ENCODE data around the gene PDE6C.

Gene PDE6C

DNA sequence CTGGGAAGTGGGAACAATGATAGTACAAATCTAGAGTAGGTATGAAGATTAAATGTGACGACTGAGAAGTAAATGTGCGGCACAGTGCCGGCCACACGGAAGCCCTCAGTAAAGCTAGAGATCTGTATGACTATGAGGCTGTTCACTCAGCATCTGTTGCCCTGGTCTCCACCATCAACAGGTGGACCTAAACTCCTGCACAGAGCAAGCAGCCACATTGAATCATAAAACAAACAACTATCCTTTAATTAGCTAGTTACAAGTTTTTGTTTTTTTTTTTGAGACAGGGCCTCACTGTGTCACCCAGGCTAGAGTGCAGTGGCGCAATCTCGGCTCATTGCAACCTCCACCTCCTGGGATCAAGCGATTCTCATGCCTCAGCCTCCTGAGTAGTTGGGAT, 27.9 kb upstream of the PDE6C start:
- no peak overlapping the region for H3K4me3 Mint-ChIP-seq
- peaks cover 4% of the 10 kb centered on the region for H3K27me3 Mint-ChIP-seq (ENCODE audit: low read depth)
- no peaks in the 10 kb centered on the region for H3K36me3 Mint-ChIP-seq (ENCODE audit: low read depth)
- H3K27ac Mint-ChIP-seq = no peak overlapping the region
- H3K4me1 Mint-ChIP-seq (ENCODE audit: low read depth) = no peaks in the 10 kb centered on the region
- H3K9me3 Mint-ChIP-seq = peaks cover 2% of the 10 kb centered on the region

- H3K27me3 Mint-ChIP-seq (ENCODE audit: low read depth) = peaks cover 7% of the 10 kb centered on the region
- no peak overlapping the region for H3K4me3 Mint-ChIP-seq
- H3K9me3 Mint-ChIP-seq = no peaks in the 10 kb centered on the region
- H3K36me3 Mint-ChIP-seq (ENCODE audit: low read depth) = no peaks in the 10 kb centered on the region
- H3K27ac Mint-ChIP-seq = no peak overlapping the region
- no peaks in the 10 kb centered on the region for H3K4me1 Mint-ChIP-seq (ENCODE audit: low read depth)
Observed at GRCh38 chr10:93589648-93590562, 22.4 kb upstream of the PDE6C start.

- no peaks in the 10 kb centered on the region for H3K36me3 Mint-ChIP-seq (ENCODE audit: low read depth)
- H3K4me3 Mint-ChIP-seq = no peak overlapping the region
- H3K4me1 Mint-ChIP-seq (ENCODE audit: low read depth) = no peaks in the 10 kb centered on the region
- H3K9me3 Mint-ChIP-seq = no peaks in the 10 kb centered on the region
- no peak overlapping the region for H3K27ac Mint-ChIP-seq
- H3K27me3 Mint-ChIP-seq (ENCODE audit: low read depth) = peaks cover 7% of the 10 kb centered on the region
Observed at GRCh38 chr10:93590638-93591037, 21.7 kb upstream of the PDE6C start.

- Mint-ChIP-seq H3K36me3 (ENCODE audit: low read depth) (no peaks in the 10 kb centered on the region), H3K4me1 (ENCODE audit: low read depth) (no peaks in the 10 kb centered on the region), H3K27ac (no peak overlapping the region), H3K4me3 (no peak overlapping the region), H3K27me3 (ENCODE audit: low read depth) (peaks cover 7% of the 10 kb centered on the region), H3K9me3 (no peaks in the 10 kb centered on the region)
Observed at GRCh38 chr10:93591065-93591808, 21.1 kb upstream of the PDE6C start.

DNA sequence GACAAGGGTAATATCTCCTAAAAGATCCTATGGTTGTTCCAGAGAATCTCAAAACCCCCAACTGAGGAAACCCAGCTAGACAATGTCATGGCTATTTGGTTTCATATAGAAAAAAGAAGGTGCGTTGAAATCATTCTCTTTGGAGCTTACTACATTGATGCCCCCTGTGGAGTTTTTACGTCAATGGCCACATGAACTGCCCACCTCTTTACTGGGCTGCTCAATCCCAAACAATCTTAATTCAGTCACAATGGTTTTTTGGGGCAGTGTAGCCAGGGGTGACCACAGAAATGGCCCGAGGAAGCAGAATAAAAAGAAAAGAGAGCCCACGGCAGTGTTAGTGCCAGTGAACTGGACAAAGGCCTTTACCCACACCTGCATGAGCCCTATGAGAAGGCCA, 19.1 kb upstream of the PDE6C start:
- H3K4me3 Mint-ChIP-seq = no peak overlapping the region
- H3K36me3 Mint-ChIP-seq (ENCODE audit: low read depth) = no peaks in the 10 kb centered on the region
- no peak overlapping the region for H3K27ac Mint-ChIP-seq

DNA sequence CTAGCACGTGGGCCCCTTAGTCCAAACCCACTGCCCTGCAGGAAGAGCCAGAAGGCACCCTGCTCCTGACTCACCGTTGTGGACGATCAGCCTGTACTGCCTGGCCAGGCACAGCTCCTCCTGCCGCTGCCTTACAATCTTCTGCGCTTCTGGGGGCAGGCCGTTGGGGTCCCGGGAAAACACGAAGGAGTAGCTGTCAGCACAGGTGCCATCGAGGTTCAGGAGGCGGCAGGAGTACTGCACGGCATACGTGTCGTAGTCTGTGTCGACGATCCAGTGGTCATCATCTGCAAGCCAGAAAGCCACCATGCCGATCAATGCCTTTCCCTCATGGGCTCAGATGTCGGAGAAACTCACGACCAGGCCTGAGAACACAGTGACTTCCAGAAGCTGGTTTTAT, 18.6 kb upstream of the PDE6C start:
- no peak overlapping the region for H3K27ac Mint-ChIP-seq
- H3K36me3 Mint-ChIP-seq (ENCODE audit: low read depth) = no peaks in the 10 kb centered on the region
- H3K27me3 Mint-ChIP-seq (ENCODE audit: low read depth) = peaks cover 15% of the 10 kb centered on the region
- no peak overlapping the region for H3K4me3 Mint-ChIP-seq
- no peaks in the 10 kb centered on the region for H3K4me1 Mint-ChIP-seq (ENCODE audit: low read depth)
- H3K9me3 Mint-ChIP-seq = no peaks in the 10 kb centered on the region

More for the DNA sequence above, 19.1 kb upstream of the PDE6C start:
- no peaks in the 10 kb centered on the region for H3K4me1 Mint-ChIP-seq (ENCODE audit: low read depth)
- peaks cover 12% of the 10 kb centered on the region for H3K27me3 Mint-ChIP-seq (ENCODE audit: low read depth)
- no peaks in the 10 kb centered on the region for H3K9me3 Mint-ChIP-seq

DNA sequence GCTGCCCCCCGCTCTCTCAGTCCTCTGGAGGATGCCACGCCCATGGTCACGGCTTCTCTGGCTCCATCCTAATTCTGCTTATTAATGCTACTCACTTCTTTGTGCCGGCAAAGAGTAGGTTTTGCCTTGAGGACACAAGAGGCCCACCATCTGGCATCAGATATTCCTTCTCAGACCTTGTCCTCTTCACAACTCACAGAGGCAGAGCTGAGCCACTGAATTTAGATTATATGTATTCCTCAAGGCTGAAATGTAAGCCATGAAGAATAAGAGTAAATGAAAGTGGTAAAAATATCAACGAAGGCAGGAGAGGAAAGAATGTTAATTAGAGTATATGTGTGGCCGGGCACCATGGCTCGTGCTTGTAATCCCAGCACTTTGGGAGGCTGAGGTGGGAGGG, 17.8 kb upstream of the PDE6C start:
- Mint-ChIP-seq H3K4me3 (no peak overlapping the region), H3K4me1 (ENCODE audit: low read depth) (no peaks in the 10 kb centered on the region), H3K27ac (no peak overlapping the region), H3K27me3 (ENCODE audit: low read depth) (peaks cover 16% of the 10 kb centered on the region), H3K36me3 (ENCODE audit: low read depth) (no peaks in the 10 kb centered on the region), H3K9me3 (no peaks in the 10 kb centered on the region)

DNA sequence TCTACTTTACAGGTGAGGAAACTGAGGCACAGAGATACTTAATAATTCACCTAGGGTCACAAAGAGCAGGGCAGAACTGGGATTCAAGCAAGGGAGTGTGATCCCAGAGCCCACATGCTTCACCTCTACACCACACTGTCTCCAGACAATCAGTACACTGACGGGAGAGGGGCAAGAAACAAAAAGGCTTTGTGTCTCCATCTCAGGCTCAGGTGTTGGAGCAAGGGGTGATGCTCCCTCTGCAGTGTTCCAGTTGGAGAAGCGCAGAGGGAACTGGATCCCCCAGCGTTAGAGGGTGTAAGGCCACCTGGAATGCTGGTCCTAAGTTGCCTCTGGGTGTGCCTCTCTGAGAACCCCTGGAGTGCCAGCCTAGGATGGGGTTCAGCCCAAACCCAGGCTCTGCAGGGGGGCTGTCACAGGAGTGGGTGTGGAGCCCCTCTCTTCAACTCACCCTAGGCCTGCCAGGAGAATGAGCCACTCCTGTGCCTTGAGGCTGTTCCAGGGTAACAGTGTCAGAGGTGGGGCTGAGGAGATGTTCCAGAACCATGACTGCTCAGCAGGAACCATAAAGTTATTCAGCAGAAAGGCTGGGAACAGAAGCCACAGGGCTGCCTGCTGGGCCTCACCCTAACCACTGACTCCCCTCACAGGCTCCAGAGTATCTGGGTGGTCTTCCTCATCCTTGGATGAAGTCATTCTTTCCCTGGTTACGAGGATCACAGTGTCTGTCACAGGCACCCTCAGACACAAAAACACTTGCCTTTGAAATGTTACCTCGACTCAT, 16.8 kb upstream of the PDE6C start:
- H3K36me3 Mint-ChIP-seq (ENCODE audit: low read depth) = no peaks in the 10 kb centered on the region
- H3K27ac Mint-ChIP-seq = no peak overlapping the region
- H3K9me3 Mint-ChIP-seq = no peaks in the 10 kb centered on the region
- peaks cover 22% of the 10 kb centered on the region for H3K27me3 Mint-ChIP-seq (ENCODE audit: low read depth)
- no peak overlapping the region for H3K4me3 Mint-ChIP-seq
- H3K4me1 Mint-ChIP-seq (ENCODE audit: low read depth) = no peaks in the 10 kb centered on the region

DNA sequence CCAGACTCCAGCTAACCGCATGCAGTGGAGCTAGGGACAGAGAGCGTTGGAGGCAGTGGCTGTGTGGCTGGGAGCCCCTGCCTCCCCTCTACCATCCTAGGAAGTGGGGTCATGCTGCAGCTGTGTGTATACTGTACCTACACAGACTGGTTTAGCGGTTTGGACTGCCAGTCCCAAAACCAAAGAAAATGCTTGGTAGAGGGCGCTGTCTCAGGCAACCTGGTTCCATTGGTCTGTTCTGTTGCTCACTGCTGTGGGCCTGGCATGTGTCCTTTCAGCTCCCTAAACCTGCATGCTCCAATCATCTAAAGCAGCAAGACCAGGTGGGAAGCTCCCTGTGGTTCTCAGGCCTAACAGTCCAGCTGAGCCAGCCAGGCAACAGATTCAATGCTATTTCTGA, 15.8 kb upstream of the PDE6C start:
- Mint-ChIP-seq H3K27me3 (ENCODE audit: low read depth) (peaks cover 24% of the 10 kb centered on the region), H3K4me1 (ENCODE audit: low read depth) (no peaks in the 10 kb centered on the region), H3K4me3 (no peak overlapping the region), H3K27ac (no peak overlapping the region), H3K36me3 (ENCODE audit: low read depth) (no peaks in the 10 kb centered on the region), H3K9me3 (no peaks in the 10 kb centered on the region)

DNA sequence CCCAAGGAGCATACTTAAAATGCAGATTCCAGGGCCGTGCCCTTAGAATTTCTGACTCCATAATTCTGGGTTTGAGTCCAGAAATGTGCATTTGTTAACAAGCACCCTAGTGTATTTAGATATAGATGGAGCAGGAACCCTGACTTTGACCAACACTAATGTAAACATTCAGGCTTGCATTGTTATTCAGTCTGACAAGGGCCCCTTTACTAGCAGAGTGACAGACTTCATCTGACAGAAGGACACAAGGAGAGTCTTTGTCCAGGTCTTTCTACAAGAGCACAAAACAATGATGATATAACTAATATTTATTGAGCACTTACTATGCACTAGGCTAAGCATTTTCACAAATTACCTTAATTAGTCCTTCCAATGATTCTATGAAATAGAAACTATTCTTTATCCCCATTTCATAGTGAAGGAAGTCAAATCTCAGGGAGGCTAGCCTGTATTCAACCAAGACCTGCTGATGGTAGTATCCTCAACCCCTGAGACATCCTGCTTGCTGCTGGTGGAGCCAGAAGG, 15.2 kb upstream of the PDE6C start:
- no peaks in the 10 kb centered on the region for H3K4me1 Mint-ChIP-seq (ENCODE audit: low read depth)
- peaks cover 30% of the 10 kb centered on the region for H3K27me3 Mint-ChIP-seq (ENCODE audit: low read depth)
- H3K4me3 Mint-ChIP-seq = no peak overlapping the region
- H3K9me3 Mint-ChIP-seq = no peaks in the 10 kb centered on the region
- no peaks in the 10 kb centered on the region for H3K36me3 Mint-ChIP-seq (ENCODE audit: low read depth)
- no peak overlapping the region for H3K27ac Mint-ChIP-seq

GRCh38 chr10:93598157-93598556, 14.2 kb upstream of the PDE6C start:
- no peaks in the 10 kb centered on the region for H3K36me3 Mint-ChIP-seq (ENCODE audit: low read depth)
- no peaks in the 10 kb centered on the region for H3K9me3 Mint-ChIP-seq
- H3K4me3 Mint-ChIP-seq = no peak overlapping the region
- no peak overlapping the region for H3K27ac Mint-ChIP-seq
- H3K4me1 Mint-ChIP-seq (ENCODE audit: low read depth) = no peaks in the 10 kb centered on the region
- peaks cover 40% of the 10 kb centered on the region for H3K27me3 Mint-ChIP-seq (ENCODE audit: low read depth)

- Mint-ChIP-seq H3K4me3 (no peak overlapping the region), H3K4me1 (ENCODE audit: low read depth) (no peaks in the 10 kb centered on the region), H3K9me3 (no peaks in the 10 kb centered on the region), H3K36me3 (ENCODE audit: low read depth) (no peaks in the 10 kb centered on the region), H3K27ac (no peak overlapping the region), H3K27me3 (ENCODE audit: low read depth) (peaks cover 47% of the 10 kb centered on the region)
Observed at GRCh38 chr10:93599335-93599734, 13.0 kb upstream of the PDE6C start.

GRCh38 chr10:93599778-93600177, 12.6 kb upstream of the PDE6C start:
- Mint-ChIP-seq H3K9me3 (no peaks in the 10 kb centered on the region), H3K27ac (no peak overlapping the region), H3K27me3 (ENCODE audit: low read depth) (peaks cover 51% of the 10 kb centered on the region)

DNA sequence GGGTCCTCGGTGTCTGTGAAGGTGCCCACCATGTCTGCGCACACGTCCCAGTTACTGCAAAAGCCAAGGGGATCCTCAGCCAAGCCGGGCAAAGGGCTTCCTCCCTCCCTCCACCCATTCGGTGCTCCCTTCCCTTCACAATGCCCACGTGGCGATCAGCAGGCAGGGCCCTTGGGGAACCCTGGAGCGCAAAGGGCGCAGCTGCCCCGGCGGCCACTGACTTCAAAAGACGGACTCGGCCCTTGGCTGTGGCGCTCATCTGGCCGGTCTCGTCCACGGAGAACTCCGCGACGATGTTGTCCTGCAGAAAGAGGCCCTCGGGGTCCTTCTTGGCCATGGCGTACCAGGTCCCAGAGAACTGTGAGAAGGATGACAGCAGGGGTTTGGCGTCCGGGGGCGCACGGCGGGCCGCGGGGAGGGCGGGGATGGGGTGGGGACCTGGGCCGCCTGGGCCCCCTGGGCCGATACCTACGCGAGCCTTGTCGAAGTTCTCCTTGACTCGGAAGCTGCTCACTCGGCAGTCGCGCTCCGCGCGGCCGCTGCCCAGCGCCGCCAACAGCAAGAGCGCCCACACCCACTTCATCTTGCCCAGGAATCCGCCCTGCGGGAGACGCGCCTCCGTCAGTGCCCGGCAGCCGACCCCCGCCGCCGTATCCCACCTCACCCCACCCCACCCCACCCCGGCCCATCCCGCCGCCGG, 11.7 kb upstream of the PDE6C start:
- Mint-ChIP-seq H3K9me3 (no peaks in the 10 kb centered on the region), H3K36me3 (ENCODE audit: low read depth) (no peaks in the 10 kb centered on the region), H3K27me3 (ENCODE audit: low read depth) (peaks cover 56% of the 10 kb centered on the region), H3K4me1 (ENCODE audit: low read depth) (no peaks in the 10 kb centered on the region), H3K4me3 (no peak overlapping the region), H3K27ac (no peak overlapping the region)

More at GRCh38 chr10:93599778-93600177, 12.6 kb upstream of the PDE6C start:
- H3K4me1 Mint-ChIP-seq (ENCODE audit: low read depth) = no peaks in the 10 kb centered on the region
- H3K4me3 Mint-ChIP-seq = no peak overlapping the region
- no peaks in the 10 kb centered on the region for H3K36me3 Mint-ChIP-seq (ENCODE audit: low read depth)

All from T-helper 1 cell treated with Interleukin-12 subunit alpha and Interleukin-12 subunit beta and Interleukin-4 antibody, amounts not matched to agents 30 μg/mL and 1 μg/mL, for 36 hours (primary cell).